Gastrocnemius medialis (tissue), 4 donors: ENCODE measurements around the gene PATJ. TPM values are rescaled to one million over a fixed set of nuclear protein-coding genes. Genes with fewer than 3 reads are reported as not detected.

ENCODE experiments used
- ATAC-seq, 2 donors: fragments of 150-250 bp; one replicate each; pipeline ENCODE4 v1.9.1; 2016
- DNase-seq, 2 donors: peaks; one replicate each; pipeline ENCODE4 v3.0.0-alpha.2; 2019
- H3K27ac ChIP-seq, 4 donors: fragments of 200-600 bp; sonication (generic); 1 replicate in 1 of 4; 2 replicates in 3 of 4; pipeline ENCODE4 v1.5.1; 2016 to 2018; ENCODE audit warnings: mild to moderate bottlenecking in 2 of 4, moderate library complexity in 1 of 4
- H3K27me3 ChIP-seq, 3 donors: fragments of 200-600 bp; sonication (generic) in 2 of 3; 1 replicate in 1 of 3; 2 replicates in 2 of 3; pipeline versions ENCODE4 v1.5.1 to v1.6.0; 2016 to 2019; ENCODE audit warnings: mild to moderate bottlenecking in 1 of 3, moderate library complexity in 1 of 3
- H3K36me3 ChIP-seq, 2 donors: fragments of 200-600 bp; sonication (generic) in 1 of 2; one replicate each; pipeline ENCODE4 v1.5.1; 2017 to 2018
- H3K4me1 ChIP-seq, 2 donors: fragments of 200-600 bp; sonication (generic) in 1 of 2; one replicate each; pipeline ENCODE4 v1.5.1; 2016 to 2017; ENCODE audit warnings: mild to moderate bottlenecking in 2 of 2
- H3K4me3 ChIP-seq, 4 donors: fragments of 200-600 bp; sonication (generic) in 3 of 4; 1 replicate in 1 of 4; 2 replicates in 3 of 4; pipeline ENCODE4 v1.5.1; 2016 to 2019; ENCODE audit warnings: mild to moderate bottlenecking in 2 of 4
- H3K9me3 ChIP-seq, 3 donors: fragments of 200-600 bp; sonication (generic) in 2 of 3; 1 replicate in 1 of 3; 2 replicates in 2 of 3; pipeline ENCODE4 v1.5.1; 2016 to 2019
- CTCF ChIP-seq, 5 experiments: fragments of 450-650 bp in 3 of 5; fragments of 200-600 bp in 2 of 5; sonication (generic) in 2 of 5; IDR thresholded peaks in 4 of 5; conservative IDR thresholded peaks in 1 of 5; 1 replicate in 4 of 5; 2 replicates in 1 of 5; pipeline ENCODE4 v1.5.1; 2016 to 2019; ENCODE audit warnings: antibody characterized with exemption in 5 of 5, mild to moderate bottlenecking in 3 of 5, moderate library complexity in 3 of 5
- POLR2A ChIP-seq, 2 donors: fragments of 450-650 bp; IDR thresholded peaks; one replicate each; pipeline ENCODE4 v1.6.1; 2017; ENCODE audit warnings: antibody characterized with exemption in 2 of 2, mild to moderate bottlenecking in 2 of 2, moderate library complexity in 2 of 2
- in situ Hi-C, 4 donors: fragments of 200-750 bp; cut with MboI; loops; one replicate each; pipeline versions ENCODE4 v1.15.0 to v1.8.0; 2017; ENCODE audit warnings: low sequenced_read_pairs in 4 of 4
- intact Hi-C: fragments of 100-400 bp; cut with DNase I; formaldehyde crosslinking; loops from one replicate; pipeline ENCODE4 v1.15.1; 2023; ENCODE audit warnings: low total_unique reads
- total RNA-seq, 4 donors: library from RNA; depleted of rRNA; stranded (reverse); fragments of >200 nt; gene quantifications; one replicate each; pipeline versions ENCODE4 v1.1.0 to v1.2.3, GENCODE V29; 2016

The PATJ gene
- total RNA-seq, 4 donors from 2014 or later, result 19.3 to 44.8 (median 26.0) TPM

- in situ Hi-C loops, result no loop called here
Measured at GRCh38 chr1:62064829-62065407, 322.6 kb downstream of the PATJ start.

GRCh38 chr1:62066713-62067112 lies 324.4 kb downstream of the PATJ start:
- TF ChIP-seq CTCF (IDR thresholded peaks at IDR 0.05 in 4 of 5, conservative IDR thresholded peaks at IDR 0.05 in 1 of 5) (no peak), POLR2A (IDR thresholded peaks at IDR 0.05) (no peak)
- H3K9me3 ChIP-seq, result no peaks in the 10 kb centered on the region
- peak overlapping the region in 3 of 4 donors; percentile 69 to 96 (median 87) for H3K27ac ChIP-seq
- H3K4me1 ChIP-seq, result peaks cover 45 to 48% of the 10 kb centered on the region in 2 donors
- DNase-seq, result no peak
- no peak overlapping the region for H3K4me3 ChIP-seq
- ATAC-seq, result no peak
- no peaks in the 10 kb centered on the region for H3K36me3 ChIP-seq
- intact Hi-C loops (loop anchor here (5.0 to 10.0 kb wide), 2 partner anchors 94 to 342 kb away; partner anchors contain the start of gene TM2D1), in situ Hi-C loops (no loop called here)
- H3K27me3 ChIP-seq, result no peaks in the 10 kb centered on the region

More at GRCh38 chr1:62064829-62065407, 322.6 kb downstream of the PATJ start:
- no peak for TF ChIP-seq CTCF (IDR thresholded peaks at IDR 0.05 in 4 of 5, conservative IDR thresholded peaks at IDR 0.05 in 1 of 5)
- no peak for TF ChIP-seq POLR2A (IDR thresholded peaks at IDR 0.05)
- no peaks in the 10 kb centered on the region for H3K27me3 ChIP-seq
- H3K9me3 ChIP-seq, result no peaks in the 10 kb centered on the region
- H3K4me3 ChIP-seq, result no peak overlapping the region
- ATAC-seq (no peak), DNase-seq (no peak)
- H3K27ac ChIP-seq, result peak overlapping the region; percentile 34 to 96 (median 78)
- H3K36me3 ChIP-seq, result no peaks in the 10 kb centered on the region
- intact Hi-C loops, result loop anchor here (5.0 to 10.0 kb wide), 2 partner anchors 93 to 340 kb away; partner anchors contain the start of gene TM2D1
- peaks cover 33 to 38% of the 10 kb centered on the region in 2 donors for H3K4me1 ChIP-seq

GRCh38 chr1:62068416-62068843 lies 326.1 kb downstream of the PATJ start:
- TF ChIP-seq POLR2A (IDR thresholded peaks at IDR 0.05), result no peak
- no peak for TF ChIP-seq CTCF (IDR thresholded peaks at IDR 0.05 in 4 of 5, conservative IDR thresholded peaks at IDR 0.05 in 1 of 5)
- ATAC-seq (peak; percentile 38 to 49), DNase-seq (peak in 1 of 2 donors; percentile 23)
- intact Hi-C loops (loop anchor here (5.0 to 10.0 kb wide), 2 partner anchors 96 to 344 kb away; partner anchors contain the start of gene TM2D1), in situ Hi-C loops (no loop called here)
- no peaks in the 10 kb centered on the region for H3K36me3 ChIP-seq
- no peaks in the 10 kb centered on the region for H3K9me3 ChIP-seq
- H3K4me1 ChIP-seq, result peaks cover 43 to 45% of the 10 kb centered on the region in 2 donors
- no peaks in the 10 kb centered on the region for H3K27me3 ChIP-seq
- peak overlapping the region in 3 of 4 donors; percentile 11 to 23 (median 14) for H3K4me3 ChIP-seq
- H3K27ac ChIP-seq, result peak overlapping the region; percentile 87 to 96 (median 92)

- Histone ChIP-seq H3K27me3 (no peaks in the 10 kb centered on the region), H3K27ac (peak overlapping the region; percentile 87 to 96 (median 92)), H3K36me3 (no peaks in the 10 kb centered on the region), H3K4me3 (peak overlapping the region; percentile 5 to 23 (median 12)), H3K4me1 (peaks cover 43 to 45% of the 10 kb centered on the region in 2 donors), H3K9me3 (no peaks in the 10 kb centered on the region)
- TF ChIP-seq POLR2A (IDR thresholded peaks at IDR 0.05), result peak in 1 of 2 donors; percentile 62
- TF ChIP-seq CTCF (IDR thresholded peaks at IDR 0.05 in 4 of 5, conservative IDR thresholded peaks at IDR 0.05 in 1 of 5), result no peak
- ATAC-seq (peak; percentile 97 to 99), DNase-seq (peak; percentile 27 to 32)
- in situ Hi-C loops, result no loop called here
- intact Hi-C loops, result loop anchor here (5.0 to 10.0 kb wide), 2 partner anchors 97 to 344 kb away; partner anchors contain the start of gene TM2D1
Measured at GRCh38 chr1:62068978-62069377, 326.7 kb downstream of the PATJ start.
